ENCODE results near the gene CLIP4. TPM values are rescaled to one million over a fixed set of nuclear protein-coding genes. Genes with fewer than 3 reads are reported as not detected.

CLIP4 gene
- total RNA-seq, 1 donor from 2014 or later: 53.5 TPM

DNA sequence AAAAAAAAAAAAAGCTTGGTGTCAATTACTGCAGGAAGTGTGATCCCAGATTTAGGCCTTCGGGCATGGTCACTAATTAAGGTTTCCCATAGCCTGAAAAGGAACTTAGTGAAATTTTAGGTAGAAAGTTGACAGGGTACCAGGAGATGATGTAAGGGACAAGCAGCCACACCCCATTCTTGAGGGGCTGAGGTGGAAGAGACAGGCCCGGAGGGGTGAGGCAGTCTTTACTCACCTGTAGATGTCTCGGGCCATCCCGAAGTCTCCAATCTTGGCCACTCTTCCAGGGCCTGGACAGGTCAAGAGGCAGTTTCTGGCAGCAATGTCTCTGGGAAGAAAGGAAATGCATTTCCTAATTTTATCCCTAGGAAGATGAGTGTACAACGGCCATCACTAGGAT, 94.3 kb downstream of the CLIP4 start:
- TF ChIP-seq, protein P1, sequence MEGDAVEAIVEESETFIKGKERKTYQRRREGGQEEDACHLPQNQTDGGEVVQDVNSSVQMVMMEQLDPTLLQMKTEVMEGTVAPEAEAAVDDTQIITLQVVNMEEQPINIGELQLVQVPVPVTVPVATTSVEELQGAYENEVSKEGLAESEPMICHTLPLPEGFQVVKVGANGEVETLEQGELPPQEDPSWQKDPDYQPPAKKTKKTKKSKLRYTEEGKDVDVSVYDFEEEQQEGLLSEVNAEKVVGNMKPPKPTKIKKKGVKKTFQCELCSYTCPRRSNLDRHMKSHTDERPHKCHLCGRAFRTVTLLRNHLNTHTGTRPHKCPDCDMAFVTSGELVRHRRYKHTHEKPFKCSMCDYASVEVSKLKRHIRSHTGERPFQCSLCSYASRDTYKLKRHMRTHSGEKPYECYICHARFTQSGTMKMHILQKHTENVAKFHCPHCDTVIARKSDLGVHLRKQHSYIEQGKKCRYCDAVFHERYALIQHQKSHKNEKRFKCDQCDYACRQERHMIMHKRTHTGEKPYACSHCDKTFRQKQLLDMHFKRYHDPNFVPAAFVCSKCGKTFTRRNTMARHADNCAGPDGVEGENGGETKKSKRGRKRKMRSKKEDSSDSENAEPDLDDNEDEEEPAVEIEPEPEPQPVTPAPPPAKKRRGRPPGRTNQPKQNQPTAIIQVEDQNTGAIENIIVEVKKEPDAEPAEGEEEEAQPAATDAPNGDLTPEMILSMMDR (IDR thresholded peaks at IDR 0.05; ENCODE audit: insufficient read depth, low read length, poor library complexity, severe bottlenecking): no peak
- H3K4me3 ChIP-seq (ENCODE audit: low read depth, low read length): no peak overlapping the region
- no peak for DNase-seq (ENCODE audit: low read depth)
- no peaks in the 10 kb centered on the region for H3K27me3 ChIP-seq (ENCODE audit: control insufficient read depth, insufficient read depth, low read length)
- peaks cover 1% of the 10 kb centered on the region for H3K36me3 ChIP-seq (ENCODE audit: control insufficient read depth, insufficient read depth, low read length)

DNA sequence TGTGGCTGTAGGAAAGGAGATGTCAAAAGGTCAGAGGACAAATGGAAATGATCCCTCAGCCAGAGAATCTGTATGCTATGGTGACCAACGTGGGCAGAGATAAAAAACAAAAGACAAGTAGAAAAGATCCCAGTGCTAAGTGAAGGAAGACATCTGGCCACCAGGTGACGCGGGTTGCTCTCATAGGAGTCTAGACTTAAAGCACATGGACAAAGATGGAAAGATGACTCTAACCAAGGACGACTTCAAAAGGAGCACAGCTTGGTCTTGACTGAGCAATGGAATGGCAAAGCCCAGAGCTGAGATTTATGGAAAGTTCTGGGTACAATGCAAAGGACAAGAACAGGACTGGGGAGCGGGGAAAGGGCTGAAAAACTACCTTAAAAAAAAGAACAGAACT, 96.8 kb downstream of the CLIP4 start:
- H3K4me3 ChIP-seq (ENCODE audit: low read depth, low read length): no peak overlapping the region
- no peaks in the 10 kb centered on the region for H3K27me3 ChIP-seq (ENCODE audit: control insufficient read depth, insufficient read depth, low read length)
- DNase-seq (ENCODE audit: low read depth): no peak
- H3K36me3 ChIP-seq (ENCODE audit: control insufficient read depth, insufficient read depth, low read length): no peaks in the 10 kb centered on the region
- TF ChIP-seq, protein P1 (IDR thresholded peaks at IDR 0.05; ENCODE audit: insufficient read depth, low read length, poor library complexity, severe bottlenecking): no peak

DNA sequence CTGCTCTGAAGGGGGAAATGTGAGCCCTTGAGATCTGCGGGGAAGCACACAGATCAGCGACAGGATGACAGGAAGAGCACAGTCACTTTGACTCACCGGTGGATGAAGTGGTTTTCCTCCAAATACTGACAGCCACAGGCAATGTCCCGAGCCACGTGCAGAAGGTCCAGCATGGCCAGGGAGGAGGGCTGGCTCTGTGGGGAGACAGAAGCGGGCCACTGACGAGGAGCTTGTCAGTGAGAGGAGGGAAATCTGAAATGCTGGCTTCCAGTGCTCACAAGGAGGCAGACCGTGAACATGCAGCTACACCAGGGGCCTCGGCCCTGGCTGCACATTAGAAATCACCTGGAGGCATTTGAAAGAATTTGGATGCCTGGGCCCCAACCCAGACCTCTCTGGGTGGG, 98.7 kb downstream of the CLIP4 start:
- Histone ChIP-seq H3K36me3 (ENCODE audit: control insufficient read depth, insufficient read depth, low read length) (no peaks in the 10 kb centered on the region), H3K4me3 (ENCODE audit: low read depth, low read length) (no peak overlapping the region), H3K27me3 (ENCODE audit: control insufficient read depth, insufficient read depth, low read length) (no peaks in the 10 kb centered on the region)
- TF ChIP-seq, protein P1 (IDR thresholded peaks at IDR 0.05; ENCODE audit: insufficient read depth, low read length, poor library complexity, severe bottlenecking): no peak
- no peak for DNase-seq (ENCODE audit: low read depth)

DNA sequence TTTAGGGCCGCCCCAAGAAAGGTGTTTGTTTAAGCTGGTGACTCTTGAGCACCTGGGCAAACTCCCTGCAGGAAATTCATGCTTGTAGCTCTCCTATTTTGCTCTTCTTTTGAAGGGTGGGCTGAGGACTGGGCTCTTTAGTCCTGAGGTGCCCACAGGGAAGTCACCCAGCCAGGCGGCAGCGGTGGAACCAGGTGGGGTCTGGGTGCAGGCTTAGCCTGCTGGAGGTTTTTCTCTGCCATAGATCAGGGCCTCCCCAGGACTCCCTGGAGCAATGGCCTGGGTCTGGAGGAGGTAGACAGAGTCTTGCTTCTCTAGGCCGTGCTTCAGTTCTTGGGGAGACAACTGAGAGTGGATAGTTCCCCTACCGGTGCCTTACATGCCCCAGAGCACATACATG, 99.9 kb downstream of the CLIP4 start:
- no peak overlapping the region for H3K4me3 ChIP-seq (ENCODE audit: low read depth, low read length)
- DNase-seq (ENCODE audit: low read depth): no peak
- H3K36me3 ChIP-seq (ENCODE audit: control insufficient read depth, insufficient read depth, low read length): no peaks in the 10 kb centered on the region
- TF ChIP-seq, protein P1 (IDR thresholded peaks at IDR 0.05; ENCODE audit: insufficient read depth, low read length, poor library complexity, severe bottlenecking): no peak
- H3K27me3 ChIP-seq (ENCODE audit: control insufficient read depth, insufficient read depth, low read length): no peaks in the 10 kb centered on the region

DNA sequence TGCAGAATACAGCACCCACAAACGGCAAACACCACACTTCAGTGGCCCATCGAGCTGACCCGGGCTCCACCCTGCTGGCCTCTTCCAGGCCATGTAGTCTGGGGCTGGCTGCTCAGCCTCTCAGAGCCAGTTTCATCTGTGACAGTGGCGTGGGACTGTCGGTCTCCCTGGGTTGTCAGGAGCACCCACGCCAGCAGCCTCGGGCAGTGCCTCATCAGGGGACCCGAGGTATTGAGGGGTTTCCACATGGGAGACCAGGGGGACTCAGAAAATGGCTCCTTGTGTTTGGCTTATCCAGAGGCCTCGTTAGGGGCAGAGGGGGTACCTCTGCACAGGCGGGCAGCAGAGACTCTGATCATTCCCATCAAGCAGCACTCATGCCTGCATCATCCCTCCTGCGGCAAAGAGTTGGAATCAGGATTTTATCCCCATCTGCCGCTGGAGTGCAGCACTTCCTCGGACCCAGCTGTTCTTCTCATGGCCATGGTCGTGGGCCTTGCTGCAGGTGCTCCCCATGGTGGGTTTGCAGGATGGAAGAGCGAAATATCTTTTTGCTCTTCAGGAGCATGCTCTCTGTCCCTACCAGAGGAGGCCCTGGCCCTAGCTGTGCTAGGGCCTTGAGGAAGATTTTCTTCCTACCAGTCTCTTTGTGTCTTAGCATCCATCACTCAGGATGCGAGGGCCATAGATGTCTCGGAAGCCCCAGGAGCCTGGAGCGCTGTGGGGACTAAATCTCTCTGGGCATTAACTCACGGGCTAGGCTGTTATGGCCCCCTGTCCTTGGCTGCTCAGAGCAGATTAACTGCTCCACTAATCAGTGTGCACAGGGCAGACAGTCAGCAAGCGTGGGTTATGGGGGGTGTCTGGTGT, 100.8 kb downstream of the CLIP4 start:
- no peak overlapping the region for H3K4me3 ChIP-seq (ENCODE audit: low read depth, low read length)
- TF ChIP-seq, protein P1 (IDR thresholded peaks at IDR 0.05; ENCODE audit: insufficient read depth, low read length, poor library complexity, severe bottlenecking): no peak
- DNase-seq (ENCODE audit: low read depth): no peak
- no peaks in the 10 kb centered on the region for H3K36me3 ChIP-seq (ENCODE audit: control insufficient read depth, insufficient read depth, low read length)
- no peaks in the 10 kb centered on the region for H3K27me3 ChIP-seq (ENCODE audit: control insufficient read depth, insufficient read depth, low read length)

DNA sequence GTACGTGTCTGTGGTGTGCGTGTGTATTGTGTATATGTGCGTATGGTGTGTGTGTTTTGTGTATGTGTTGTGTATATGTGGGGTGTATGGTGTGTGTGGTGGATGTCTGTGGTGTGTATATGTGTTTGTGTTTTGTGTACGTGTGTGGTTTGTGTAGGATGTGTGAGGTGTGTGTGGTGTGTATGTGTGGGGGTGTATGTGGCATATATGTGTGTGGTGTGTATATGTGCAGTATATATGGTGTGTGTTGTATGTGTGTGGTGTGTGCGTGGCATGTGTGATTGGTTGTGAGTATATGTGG, 101.3 kb downstream of the CLIP4 start:
- Histone ChIP-seq H3K36me3 (ENCODE audit: control insufficient read depth, insufficient read depth, low read length) (no peaks in the 10 kb centered on the region), H3K4me3 (ENCODE audit: low read depth, low read length) (no peak overlapping the region), H3K27me3 (ENCODE audit: control insufficient read depth, insufficient read depth, low read length) (no peaks in the 10 kb centered on the region)
- no peak for DNase-seq (ENCODE audit: low read depth)
- TF ChIP-seq, protein P1 (IDR thresholded peaks at IDR 0.05; ENCODE audit: insufficient read depth, low read length, poor library complexity, severe bottlenecking): no peak

All from kidney epithelial cell (primary cell).